ENCODE data around the gene STK24.

DNA sequence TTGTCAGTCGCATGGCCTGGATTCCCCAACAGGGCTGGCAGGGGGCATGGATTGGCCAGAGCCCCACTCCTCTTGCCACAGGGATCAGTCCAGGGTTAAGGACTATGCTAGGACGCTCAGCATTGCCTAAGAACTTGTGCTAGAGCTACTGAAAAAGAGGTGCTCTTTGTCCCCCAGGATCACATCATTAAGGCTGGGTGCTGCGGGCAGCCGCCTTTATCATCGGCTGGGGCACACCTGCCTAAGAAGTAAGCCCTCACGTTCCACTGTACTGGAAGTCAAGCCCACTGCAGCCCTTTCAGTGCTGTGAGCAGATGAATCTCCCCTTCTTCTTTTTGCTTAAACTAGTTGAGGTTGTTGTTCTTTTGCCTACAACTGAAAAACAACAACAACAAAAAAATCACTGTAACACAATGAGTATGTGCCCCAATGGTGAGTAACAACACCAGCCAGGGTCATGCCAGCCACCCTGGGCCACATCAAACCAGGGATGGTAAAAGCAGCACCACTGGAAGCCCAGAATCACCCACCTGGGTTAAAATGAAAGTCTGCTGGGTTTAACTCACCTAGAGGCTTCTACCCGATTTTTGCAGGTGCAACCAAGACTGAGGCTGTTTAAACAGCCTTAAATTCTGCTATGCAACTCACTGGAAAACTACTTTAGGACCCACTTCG lies 20.6 kb downstream of the STK24 start:
- TF ChIP-seq, protein P1, sequence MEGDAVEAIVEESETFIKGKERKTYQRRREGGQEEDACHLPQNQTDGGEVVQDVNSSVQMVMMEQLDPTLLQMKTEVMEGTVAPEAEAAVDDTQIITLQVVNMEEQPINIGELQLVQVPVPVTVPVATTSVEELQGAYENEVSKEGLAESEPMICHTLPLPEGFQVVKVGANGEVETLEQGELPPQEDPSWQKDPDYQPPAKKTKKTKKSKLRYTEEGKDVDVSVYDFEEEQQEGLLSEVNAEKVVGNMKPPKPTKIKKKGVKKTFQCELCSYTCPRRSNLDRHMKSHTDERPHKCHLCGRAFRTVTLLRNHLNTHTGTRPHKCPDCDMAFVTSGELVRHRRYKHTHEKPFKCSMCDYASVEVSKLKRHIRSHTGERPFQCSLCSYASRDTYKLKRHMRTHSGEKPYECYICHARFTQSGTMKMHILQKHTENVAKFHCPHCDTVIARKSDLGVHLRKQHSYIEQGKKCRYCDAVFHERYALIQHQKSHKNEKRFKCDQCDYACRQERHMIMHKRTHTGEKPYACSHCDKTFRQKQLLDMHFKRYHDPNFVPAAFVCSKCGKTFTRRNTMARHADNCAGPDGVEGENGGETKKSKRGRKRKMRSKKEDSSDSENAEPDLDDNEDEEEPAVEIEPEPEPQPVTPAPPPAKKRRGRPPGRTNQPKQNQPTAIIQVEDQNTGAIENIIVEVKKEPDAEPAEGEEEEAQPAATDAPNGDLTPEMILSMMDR (IDR thresholded peaks at IDR 0.05), result no peak
- no peak for TF ChIP-seq POLR2A (IDR thresholded peaks at IDR 0.05)

Measured in tibial nerve (tissue), 3 donors.